ENCODE data around the gene KIF16B.

DNA sequence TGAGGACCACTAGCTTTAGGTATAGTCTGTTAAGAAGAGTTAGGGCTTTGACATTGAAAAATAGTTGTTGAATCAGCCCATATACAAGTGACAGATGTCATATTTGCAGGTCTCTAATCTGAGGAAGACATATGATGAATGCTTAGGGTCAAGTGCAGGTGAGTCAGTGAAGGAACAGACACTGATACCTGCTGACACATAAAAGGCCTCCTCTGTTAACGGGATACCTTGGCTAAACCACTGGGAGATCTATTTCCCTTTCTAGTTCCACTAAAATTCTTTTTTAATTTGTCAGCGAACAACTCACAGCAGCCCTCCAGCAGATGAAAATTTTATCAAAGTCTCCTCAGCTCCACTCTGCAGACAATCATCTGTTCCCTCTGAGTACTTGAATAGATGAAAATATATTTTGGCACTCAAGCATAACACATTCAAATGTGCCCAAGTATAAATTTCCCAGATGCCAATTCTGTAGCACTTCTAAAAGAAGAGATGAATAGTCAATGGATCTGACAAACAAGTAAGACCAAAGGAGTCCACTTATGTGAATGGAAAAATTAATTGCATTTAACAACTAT lies 154.0 kb downstream of the KIF16B start:
- TF ChIP-seq CTCF (conservative IDR thresholded peaks at IDR 0.05) = no peak
- no peak for TF ChIP-seq ZFX (IDR thresholded peaks at IDR 0.05)

Measured in C4-2B (cell line).